Natural killer cell treated with Interleukin-12 subunit alpha and Interleukin-12 subunit beta and Interleukin-15 and Interleukin-18, amount 100 ng/mL, for 72 hours (primary cell): ENCODE measurements around the gene LRRC8A. TPM values are rescaled to one million over a fixed set of nuclear protein-coding genes. Genes with fewer than 3 reads are reported as not detected.
"Not testable (repeated sequence)": the region's sequence is repeated elsewhere in the genome, so short reads cannot be mapped to it uniquely, and the experiment has no call there.

Experiments
- ATAC-seq, 2 donors: fragments of 150-1000 bp; cut with Tn5 transposase in 1 of 2; sonication (Bioruptor Pico), chemical (Tn5 transposase) in 1 of 2; 2 replicates each; pipeline ENCODE4 v1.10.0; 2021
- DNase-seq: peaks from one replicate; pipeline ENCODE4 v3.0.0; 2022; ENCODE audit warnings: low spot score
- H3K27ac Mint-ChIP-seq, 2 donors: 1 replicate in 1 of 2; 2 replicates in 1 of 2; pipeline ENCODE4 v1.8.0; 2022; ENCODE audit warnings: mixed read lengths in 2 of 2, mild to moderate bottlenecking in 1 of 2, moderate library complexity in 1 of 2
- H3K27me3 Mint-ChIP-seq, 2 donors: 1 replicate in 1 of 2; 2 replicates in 1 of 2; pipeline ENCODE4 v1.8.0; 2022; ENCODE audit warnings: mixed read lengths in 2 of 2
- H3K36me3 Mint-ChIP-seq: one replicate; pipeline ENCODE4 v1.8.0; 2022; ENCODE audit warnings: mixed read lengths
- H3K4me1 Mint-ChIP-seq, 2 donors: 1 replicate in 1 of 2; 2 replicates in 1 of 2; pipeline ENCODE4 v1.8.0; 2022; ENCODE audit warnings: low read depth in 2 of 2, mixed read lengths in 2 of 2, mild to moderate bottlenecking in 1 of 2
- H3K4me3 Mint-ChIP-seq: one replicate; pipeline ENCODE4 v1.8.0; 2022; ENCODE audit warnings: mixed read lengths
- H3K9me3 Mint-ChIP-seq: 2 replicates; pipeline ENCODE4 v1.8.0; 2022; ENCODE audit warnings: mixed read lengths
- total RNA-seq, 2 donors: library from RNA; stranded (reverse); gene quantifications; one replicate each; pipeline ENCODE4 v1.2.3, GENCODE V29; 2022

Gene LRRC8A
- total RNA-seq, 2 donors from 2014 or later: 25.6 to 28.2 TPM

DNA sequence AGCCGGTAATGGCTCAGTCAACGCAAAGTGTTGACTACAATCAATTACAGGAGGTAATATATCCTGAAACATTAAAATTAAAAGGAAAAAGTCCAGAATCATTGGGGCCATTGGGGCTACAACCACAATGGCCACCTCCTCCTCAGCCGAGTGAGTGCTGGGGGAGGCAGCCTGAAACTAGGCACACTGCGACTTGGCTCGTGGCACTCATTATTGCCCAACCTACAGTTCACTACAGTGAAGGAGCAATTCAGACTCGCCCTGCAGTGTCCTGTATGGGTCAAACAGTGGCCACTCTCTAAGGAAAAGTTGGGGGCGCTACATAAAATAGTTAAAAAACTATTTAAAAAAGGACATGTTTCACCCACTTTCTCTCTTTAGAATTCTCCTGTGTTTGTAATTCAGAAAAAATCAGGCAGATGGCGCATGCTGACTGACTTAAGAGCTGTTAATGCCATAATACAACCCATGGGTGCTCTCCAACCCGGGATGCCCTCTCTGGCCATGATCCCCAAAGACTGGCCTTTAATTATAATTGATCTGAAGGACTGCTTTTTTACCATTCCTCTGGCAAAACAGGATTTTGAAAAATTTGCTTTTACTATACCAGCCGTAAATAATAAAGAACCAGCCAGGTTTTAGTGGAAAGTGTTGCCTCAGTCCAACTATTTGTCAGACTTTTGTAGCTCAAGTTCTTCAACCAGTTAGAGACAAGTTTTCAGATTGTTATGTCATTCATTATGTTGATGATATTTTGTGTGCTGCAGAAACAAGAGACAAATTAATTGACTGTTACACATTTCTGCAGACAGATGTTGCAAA lies 29.9 kb upstream of the LRRC8A start:
- H3K27me3 Mint-ChIP-seq, H3K36me3 Mint-ChIP-seq, H3K4me3 Mint-ChIP-seq, H3K27ac Mint-ChIP-seq, H3K4me1 Mint-ChIP-seq, ATAC-seq, H3K9me3 Mint-ChIP-seq, DNase-seq: not testable (repeated sequence)

DNA sequence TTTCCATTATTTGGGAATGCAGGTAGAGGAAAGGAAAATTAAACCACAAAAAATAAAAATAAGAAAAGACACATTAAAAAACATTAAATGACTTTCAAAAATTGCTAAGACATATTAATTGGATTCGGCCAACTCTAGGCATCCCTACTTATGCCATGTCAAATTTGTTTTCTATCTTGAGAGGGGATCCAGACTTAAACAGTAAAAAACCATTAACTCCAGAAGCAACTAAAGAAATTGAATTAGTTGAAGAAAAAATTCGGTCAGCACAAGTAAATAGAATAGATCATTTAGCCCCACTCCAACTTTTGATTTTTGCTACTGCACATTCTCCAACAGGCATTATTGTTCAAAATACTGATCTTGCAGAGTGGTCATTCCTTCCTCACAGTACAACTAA lies 29.3 kb upstream of the LRRC8A start:
- H3K36me3 Mint-ChIP-seq, H3K4me3 Mint-ChIP-seq, H3K4me1 Mint-ChIP-seq, H3K27me3 Mint-ChIP-seq, H3K9me3 Mint-ChIP-seq, ATAC-seq, H3K27ac Mint-ChIP-seq, DNase-seq: not testable (repeated sequence)

DNA sequence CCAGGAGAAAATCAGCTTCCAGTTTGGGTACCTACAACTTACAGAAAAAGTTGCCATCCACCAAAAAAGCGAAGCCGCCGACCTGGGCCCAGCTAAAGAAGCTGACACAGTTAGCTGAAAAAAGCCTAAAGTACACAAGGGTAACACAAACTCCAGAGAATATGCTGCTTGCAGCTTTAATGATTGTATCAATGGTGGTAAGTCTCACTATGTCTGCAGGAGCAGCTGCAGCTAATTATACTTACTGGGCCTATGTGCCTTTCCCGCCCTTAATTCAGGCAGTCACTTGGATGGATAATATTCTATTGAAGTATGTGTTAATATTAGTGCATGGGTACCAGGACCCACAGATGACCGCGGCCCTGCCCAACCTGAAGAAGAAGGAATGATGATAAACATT lies 27.5 kb upstream of the LRRC8A start:
- not testable (repeated sequence) for ATAC-seq, H3K27ac Mint-ChIP-seq, H3K9me3 Mint-ChIP-seq, H3K27me3 Mint-ChIP-seq, DNase-seq, H3K36me3 Mint-ChIP-seq, H3K4me1 Mint-ChIP-seq, H3K4me3 Mint-ChIP-seq

DNA sequence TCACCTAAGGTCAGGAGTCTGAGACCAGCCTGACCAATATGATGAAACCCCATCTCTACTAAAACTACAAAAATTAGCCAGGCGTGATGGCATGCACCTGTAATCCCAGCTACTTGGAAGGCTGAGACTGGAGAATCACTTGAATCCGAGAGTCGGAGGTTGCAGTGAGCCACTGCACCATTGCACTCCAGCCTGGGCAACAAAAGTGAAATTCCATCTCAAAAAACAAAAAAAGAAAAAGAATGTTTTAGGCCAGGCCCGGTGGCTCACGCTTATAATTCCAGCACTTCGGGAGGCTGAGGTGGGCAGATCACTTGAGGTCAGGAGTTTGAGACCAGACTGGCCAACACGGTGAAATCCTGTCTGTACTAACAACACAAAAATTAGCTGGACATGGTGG lies 23.5 kb upstream of the LRRC8A start:
- H3K27ac Mint-ChIP-seq, H3K4me3 Mint-ChIP-seq, DNase-seq, ATAC-seq, H3K9me3 Mint-ChIP-seq, H3K27me3 Mint-ChIP-seq, H3K36me3 Mint-ChIP-seq, H3K4me1 Mint-ChIP-seq: not testable (repeated sequence)

DNA sequence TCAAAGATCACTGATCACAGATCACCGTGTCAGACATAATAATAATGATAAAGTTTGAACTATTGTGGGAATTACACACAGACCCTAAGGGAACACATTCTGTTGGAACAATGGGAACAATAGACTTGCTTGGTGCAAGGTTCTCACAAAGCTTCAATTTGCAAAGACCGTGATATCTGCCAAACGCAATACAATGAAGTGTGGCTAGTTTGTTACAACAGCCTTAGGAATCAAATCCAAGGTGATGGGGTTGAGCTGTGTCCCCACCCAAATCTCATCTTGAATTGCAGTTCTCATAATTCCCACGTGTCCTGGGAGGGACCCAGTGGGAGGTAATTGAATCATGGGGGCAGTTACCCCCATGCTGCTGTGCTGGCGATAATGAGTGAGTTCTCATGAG lies 21.0 kb upstream of the LRRC8A start:
- no peak for ATAC-seq
- no peaks in the 10 kb centered on the region for H3K27me3 Mint-ChIP-seq
- no peaks in the 10 kb centered on the region for H3K36me3 Mint-ChIP-seq
- no peak overlapping the region for H3K4me3 Mint-ChIP-seq
- no peaks in the 10 kb centered on the region for H3K9me3 Mint-ChIP-seq
- H3K27ac Mint-ChIP-seq: no peak overlapping the region
- no peak for DNase-seq
- H3K4me1 Mint-ChIP-seq: no peaks in the 10 kb centered on the region

DNA sequence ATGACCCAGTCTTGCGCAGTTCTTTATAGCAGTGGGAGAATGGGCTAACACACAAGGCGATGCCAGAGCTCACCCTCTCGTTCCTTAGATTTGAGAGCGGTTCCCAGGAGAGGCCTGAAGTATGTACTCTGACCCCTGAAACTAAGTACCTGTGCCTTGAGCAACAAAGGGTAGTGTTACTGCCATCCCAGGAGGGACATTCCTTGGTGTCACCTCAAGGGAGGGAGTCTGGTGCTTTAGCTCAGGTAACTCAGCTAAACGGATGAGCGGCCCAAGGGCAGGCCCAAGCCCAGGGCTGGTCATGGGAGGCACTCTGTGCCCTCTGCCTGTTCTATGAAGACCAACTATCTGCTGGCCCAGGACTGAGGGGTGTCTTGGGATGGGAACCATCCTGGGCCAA lies 20.4 kb upstream of the LRRC8A start:
- no peak overlapping the region for H3K27ac Mint-ChIP-seq
- no peaks in the 10 kb centered on the region for H3K9me3 Mint-ChIP-seq
- no peaks in the 10 kb centered on the region for H3K4me1 Mint-ChIP-seq
- no peaks in the 10 kb centered on the region for H3K27me3 Mint-ChIP-seq
- DNase-seq: no peak
- H3K36me3 Mint-ChIP-seq: no peaks in the 10 kb centered on the region
- no peak overlapping the region for H3K4me3 Mint-ChIP-seq
- peak in 1 of 2 donors; percentile 13 for ATAC-seq

DNA sequence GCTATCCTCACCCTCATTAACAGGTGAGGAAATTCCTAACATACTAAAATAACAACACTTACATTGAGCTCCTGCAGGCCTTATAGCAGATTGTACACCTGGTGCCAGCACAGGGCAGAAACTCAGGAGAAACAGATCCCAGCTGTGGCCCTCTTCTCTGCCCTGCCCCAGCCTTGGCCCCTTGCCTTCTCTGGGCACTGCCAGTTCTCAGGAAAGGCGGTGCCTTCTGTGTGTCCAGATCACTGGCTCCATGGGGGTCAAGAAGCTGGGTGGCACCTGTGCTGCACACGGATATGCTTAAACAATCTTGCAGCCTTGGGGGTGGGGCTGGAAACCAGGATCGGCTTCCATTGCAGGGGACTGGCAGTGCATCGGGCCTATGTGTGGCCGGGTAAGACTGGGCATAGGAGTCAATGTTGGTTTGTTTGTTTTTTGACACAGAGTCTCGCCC lies 19.5 kb upstream of the LRRC8A start:
- Mint-ChIP-seq H3K36me3 (no peaks in the 10 kb centered on the region), H3K9me3 (no peaks in the 10 kb centered on the region), H3K4me3 (no peak overlapping the region), H3K4me1 (no peaks in the 10 kb centered on the region), H3K27ac (no peak overlapping the region), H3K27me3 (no peaks in the 10 kb centered on the region)
- ATAC-seq (no peak), DNase-seq (no peak)

DNA sequence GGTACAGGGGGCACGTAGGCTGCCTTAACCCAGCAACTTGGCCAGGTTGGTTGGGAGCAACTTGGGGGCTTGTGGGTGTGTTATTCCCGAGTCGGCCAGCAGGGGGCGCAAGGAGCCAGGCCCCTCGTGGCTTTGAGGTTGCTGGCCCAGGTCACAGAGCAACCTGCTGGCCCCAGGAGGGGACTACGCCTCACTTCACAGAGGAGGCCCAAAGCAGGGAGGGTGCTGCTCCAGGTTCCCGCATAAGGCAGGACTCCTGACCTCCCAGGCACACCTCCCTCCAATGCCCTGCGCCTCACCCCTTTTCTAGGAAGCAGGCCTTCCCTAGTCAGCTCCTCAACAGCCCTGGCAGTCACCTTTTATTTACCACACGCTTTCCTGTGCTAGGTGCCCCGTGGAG lies 18.3 kb upstream of the LRRC8A start:
- no peaks in the 10 kb centered on the region for H3K36me3 Mint-ChIP-seq
- DNase-seq: peak; percentile 81
- H3K4me1 Mint-ChIP-seq: no peaks in the 10 kb centered on the region
- no peaks in the 10 kb centered on the region for H3K9me3 Mint-ChIP-seq
- no peak overlapping the region for H3K4me3 Mint-ChIP-seq
- no peaks in the 10 kb centered on the region for H3K27me3 Mint-ChIP-seq
- peak; percentile 84 to 89 for ATAC-seq
- H3K27ac Mint-ChIP-seq: no peak overlapping the region

DNA sequence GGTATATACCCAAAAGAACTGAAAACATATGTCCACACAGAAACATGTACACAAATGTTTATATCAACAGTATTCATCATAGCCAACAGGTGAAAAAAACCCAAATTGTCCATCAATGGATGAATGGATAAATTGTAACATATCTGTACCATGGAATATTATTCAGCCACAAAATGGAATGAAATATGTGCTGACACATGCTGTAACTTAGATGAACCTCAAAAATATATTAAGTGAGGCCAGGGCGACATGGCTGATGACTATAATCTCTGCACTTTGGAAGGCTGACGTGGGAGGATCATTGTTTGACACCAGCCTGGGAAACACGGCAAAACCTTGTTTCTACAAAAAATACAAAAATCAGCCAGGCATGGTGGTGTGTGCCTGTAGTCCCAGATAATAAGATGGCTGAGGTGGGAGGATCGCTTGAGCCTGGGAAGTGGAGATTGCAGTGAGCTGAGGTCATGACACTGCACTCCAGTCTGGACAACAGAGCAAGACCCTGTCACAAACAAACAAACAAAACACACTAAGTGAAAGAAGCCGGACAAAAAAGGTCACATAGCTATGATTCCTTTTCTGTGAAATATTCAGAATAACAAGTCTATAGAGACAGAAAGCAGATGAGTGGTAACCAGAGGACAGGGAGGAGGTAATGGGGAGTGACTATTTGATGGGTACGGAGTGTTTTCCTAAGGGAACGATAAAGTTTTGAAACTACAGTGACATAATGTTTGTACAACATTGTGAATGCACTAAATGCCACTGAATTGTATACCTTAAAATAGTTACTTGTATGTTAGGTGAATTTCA lies 11.6 kb upstream of the LRRC8A start:
- Mint-ChIP-seq H3K4me3 (no peak overlapping the region), H3K27me3 (no peaks in the 10 kb centered on the region), H3K4me1 (no peaks in the 10 kb centered on the region), H3K27ac (no peak overlapping the region), H3K9me3 (no peaks in the 10 kb centered on the region), H3K36me3 (no peaks in the 10 kb centered on the region)
- no peak for DNase-seq
- no peak for ATAC-seq

DNA sequence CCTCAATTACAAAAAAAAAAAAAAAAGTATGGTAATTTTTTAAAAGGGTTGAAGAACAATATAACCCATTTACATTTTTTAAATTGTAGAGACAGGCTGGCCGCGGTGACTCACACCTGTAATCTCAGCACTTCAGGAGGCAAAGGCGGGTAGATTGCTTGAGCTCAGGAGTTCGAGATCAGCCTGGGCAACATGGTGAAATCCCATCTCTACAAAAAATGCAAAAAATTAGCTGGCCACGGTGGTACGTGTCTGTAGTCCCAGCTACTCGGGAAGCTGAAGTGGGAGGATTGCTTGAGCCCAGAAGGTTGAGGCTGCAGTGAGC lies 11.0 kb upstream of the LRRC8A start:
- not testable (repeated sequence) for H3K27me3 Mint-ChIP-seq, H3K27ac Mint-ChIP-seq, H3K4me1 Mint-ChIP-seq, H3K36me3 Mint-ChIP-seq, H3K4me3 Mint-ChIP-seq, ATAC-seq, H3K9me3 Mint-ChIP-seq, DNase-seq

DNA sequence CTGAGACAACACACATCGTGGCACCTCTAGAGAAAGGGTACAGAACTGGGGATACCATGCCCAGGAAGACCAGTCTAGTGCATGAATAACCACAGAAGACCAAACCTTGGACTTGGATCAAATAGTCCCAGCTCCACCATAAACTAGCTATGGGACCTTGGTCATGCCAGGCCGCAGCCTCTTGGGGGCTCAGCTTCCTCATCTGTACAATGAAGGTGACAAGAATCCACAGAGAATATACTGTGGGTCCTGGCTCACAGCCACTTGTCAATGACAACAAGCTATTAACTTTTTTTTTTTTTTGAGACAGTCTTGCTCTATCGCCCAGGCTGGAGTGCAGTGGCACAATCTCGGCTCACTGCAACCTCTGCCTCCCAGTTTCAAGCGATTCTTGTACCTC lies 4.1 kb upstream of the LRRC8A start:
- H3K27me3 Mint-ChIP-seq: no peaks in the 10 kb centered on the region
- no peak overlapping the region for H3K4me3 Mint-ChIP-seq

DNA sequence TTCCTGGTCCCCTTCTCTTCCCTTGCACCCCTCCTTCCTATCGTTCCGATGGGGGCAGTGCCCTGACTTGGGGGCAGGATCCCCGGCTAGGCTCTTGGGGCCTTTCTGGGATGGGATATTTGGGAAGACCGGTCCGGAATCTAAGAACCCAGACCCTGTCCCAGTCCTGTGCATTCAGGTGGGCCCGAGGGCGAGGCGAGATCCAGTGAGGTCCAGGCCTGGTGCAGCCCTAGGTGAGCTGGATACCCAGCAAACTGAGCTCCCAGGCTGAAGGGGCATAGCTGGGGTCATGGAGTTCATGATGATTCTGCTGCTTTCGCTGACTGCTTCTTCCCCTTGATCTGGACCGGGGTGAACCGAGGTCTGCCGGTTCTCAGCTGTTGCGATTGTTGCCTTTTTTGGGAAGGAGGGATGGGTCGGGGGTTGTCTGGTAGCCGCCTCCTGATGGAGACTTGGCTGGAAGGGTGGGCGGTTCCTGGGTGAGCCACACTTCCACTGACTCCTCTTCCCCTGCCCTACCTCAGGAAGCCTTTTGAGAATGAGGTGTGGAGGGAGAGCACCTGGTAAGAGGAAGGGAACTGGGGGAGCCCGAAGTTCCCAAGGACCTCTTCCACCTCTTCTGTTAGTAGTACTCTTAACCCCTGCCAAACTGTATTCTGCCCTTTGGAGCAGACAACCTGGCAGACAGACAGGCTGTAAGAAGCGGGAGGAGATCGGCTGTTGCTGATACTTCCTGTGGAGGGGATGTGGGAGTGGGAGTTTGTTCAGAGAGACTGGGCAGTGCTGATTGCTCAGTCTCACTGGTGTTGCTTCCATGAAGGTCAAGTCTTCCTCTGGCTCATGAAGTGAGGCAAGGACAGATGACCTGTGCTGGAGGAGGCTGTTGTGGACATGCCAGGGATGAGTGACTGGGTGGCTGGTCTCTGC lies 1.0 kb downstream of the LRRC8A start:
- Mint-ChIP-seq H3K27me3 (no peaks in the 10 kb centered on the region), H3K27ac (peak overlapping the region; percentile 89 to 97), H3K4me1 (peaks cover 36 to 46% of the 10 kb centered on the region in 2 donors), H3K36me3 (no peaks in the 10 kb centered on the region), H3K4me3 (peak overlapping the region; percentile 99), H3K9me3 (no peaks in the 10 kb centered on the region)
- peak; percentile 48 for DNase-seq
- ATAC-seq: no peak

More for the DNA sequence above, 4.1 kb upstream of the LRRC8A start:
- ATAC-seq: no peak
- peaks cover 10 to 14% of the 10 kb centered on the region in 2 donors for H3K4me1 Mint-ChIP-seq
- H3K36me3 Mint-ChIP-seq: no peaks in the 10 kb centered on the region
- no peak for DNase-seq
- no peaks in the 10 kb centered on the region for H3K9me3 Mint-ChIP-seq
- no peak overlapping the region for H3K27ac Mint-ChIP-seq

DNA sequence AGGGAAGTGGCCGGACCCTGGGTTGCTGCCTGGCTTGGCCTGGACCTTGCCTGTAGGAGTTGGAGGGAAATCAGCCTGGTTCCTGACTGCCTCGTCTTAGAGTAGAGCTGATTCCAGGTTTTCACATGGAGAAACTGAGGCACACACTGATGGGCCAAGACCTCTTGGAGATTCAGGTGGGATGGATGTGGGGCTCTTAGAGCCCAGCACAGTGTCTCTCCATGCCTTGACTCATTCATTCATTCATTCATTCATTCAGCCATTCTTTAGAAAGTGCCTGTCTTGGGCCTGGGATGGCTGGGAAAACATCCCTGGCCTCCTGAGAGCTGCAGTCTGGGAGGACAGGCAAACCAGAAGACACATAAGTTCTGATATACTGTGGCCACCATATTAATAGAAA lies 2.2 kb downstream of the LRRC8A start:
- ATAC-seq: no peak
- H3K9me3 Mint-ChIP-seq: no peaks in the 10 kb centered on the region
- peak; percentile 44 for DNase-seq
- H3K36me3 Mint-ChIP-seq: no peaks in the 10 kb centered on the region
- H3K4me3 Mint-ChIP-seq: peak overlapping the region; percentile 99
- H3K27ac Mint-ChIP-seq: peak overlapping the region; percentile 89 to 97
- peaks cover 42 to 51% of the 10 kb centered on the region in 2 donors for H3K4me1 Mint-ChIP-seq
- H3K27me3 Mint-ChIP-seq: no peaks in the 10 kb centered on the region
